NCI-H748 (cell line): ENCODE measurements around the gene FOSL1.

ENCODE experiments used
- DNase-seq: peaks from one replicate; lab custom pipeline; 2025; ENCODE audit not compliant: unreplicated experiment; lab: John Stamatoyannopoulos, UW

Gene FOSL1

DNA sequence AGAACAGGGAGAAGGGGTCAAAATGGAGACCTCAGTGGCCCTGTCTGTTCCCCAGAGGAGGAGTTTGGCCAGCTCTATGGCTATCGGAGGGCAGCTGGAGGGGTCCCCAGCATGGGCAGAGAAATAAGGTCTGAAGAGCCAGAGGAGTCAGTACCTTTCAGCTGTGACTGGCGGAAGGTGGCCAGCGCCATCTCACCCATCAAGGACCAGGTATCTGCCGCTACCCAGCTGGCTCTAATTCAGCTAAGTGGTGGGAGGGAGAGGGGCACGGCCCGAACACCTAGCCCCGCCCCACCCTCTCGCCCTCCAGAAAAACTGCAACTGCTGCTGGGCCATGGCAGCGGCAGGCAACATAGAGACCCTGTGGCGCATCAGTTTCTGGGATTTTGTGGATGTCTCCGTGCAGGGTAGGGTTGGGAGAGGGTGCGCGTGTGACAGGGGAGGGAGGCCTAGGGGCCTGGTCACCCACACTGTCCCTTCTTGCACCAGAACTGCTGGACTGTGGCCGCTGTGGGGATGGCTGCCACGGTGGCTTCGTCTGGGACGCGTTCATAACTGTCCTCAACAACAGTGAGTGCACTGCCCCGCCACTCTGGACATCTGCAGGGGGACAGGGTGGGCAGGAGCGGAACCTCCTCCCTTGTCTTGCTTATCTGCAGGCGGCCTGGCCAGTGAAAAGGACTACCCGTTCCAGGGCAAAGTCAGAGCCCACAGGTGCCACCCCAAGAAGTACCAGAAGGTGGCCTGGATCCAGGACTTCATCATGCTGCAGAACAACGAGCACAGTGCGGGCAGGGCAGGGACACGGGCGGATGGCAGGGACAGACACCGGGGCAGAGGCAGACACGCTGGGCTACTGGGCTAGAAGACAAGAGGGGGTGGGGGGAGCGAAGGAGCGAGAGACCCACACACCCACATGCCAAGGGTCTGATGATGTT, 17.8 kb downstream of the FOSL1 start:
- no peak for DNase-seq

GRCh38 chr11:65880844-65881421, 19.3 kb downstream of the FOSL1 start:
- no peak for DNase-seq

DNA sequence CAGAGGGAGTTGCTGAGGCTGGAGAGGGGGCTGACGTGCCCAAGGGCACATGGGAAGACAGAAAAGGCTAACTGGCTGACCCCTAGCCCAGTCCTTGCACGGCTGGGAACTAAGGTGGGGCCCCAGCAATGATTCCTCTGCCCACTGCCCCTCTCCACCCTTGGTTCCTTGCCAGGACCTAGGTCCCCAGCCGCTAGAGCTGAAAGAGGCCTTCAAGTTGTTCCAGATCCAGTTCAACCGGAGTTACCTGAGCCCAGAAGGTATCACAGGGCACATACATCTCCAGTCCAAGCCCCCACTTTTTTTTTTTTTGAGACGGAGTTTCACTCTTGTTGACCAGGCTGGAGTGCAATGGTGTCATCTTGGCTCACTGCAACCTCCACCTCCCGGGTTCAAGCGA, 20.2 kb downstream of the FOSL1 start:
- no peak for DNase-seq

- DNase-seq = no peak
Measured at GRCh38 chr11:65879617-65880016, 20.6 kb downstream of the FOSL1 start, which contains the start of gene CTSW. Gene CTSW, plus strand, starts transcription at chr11:65879837. Its CDS starts 18 bp downstream, at chr11:65879855.

DNA sequence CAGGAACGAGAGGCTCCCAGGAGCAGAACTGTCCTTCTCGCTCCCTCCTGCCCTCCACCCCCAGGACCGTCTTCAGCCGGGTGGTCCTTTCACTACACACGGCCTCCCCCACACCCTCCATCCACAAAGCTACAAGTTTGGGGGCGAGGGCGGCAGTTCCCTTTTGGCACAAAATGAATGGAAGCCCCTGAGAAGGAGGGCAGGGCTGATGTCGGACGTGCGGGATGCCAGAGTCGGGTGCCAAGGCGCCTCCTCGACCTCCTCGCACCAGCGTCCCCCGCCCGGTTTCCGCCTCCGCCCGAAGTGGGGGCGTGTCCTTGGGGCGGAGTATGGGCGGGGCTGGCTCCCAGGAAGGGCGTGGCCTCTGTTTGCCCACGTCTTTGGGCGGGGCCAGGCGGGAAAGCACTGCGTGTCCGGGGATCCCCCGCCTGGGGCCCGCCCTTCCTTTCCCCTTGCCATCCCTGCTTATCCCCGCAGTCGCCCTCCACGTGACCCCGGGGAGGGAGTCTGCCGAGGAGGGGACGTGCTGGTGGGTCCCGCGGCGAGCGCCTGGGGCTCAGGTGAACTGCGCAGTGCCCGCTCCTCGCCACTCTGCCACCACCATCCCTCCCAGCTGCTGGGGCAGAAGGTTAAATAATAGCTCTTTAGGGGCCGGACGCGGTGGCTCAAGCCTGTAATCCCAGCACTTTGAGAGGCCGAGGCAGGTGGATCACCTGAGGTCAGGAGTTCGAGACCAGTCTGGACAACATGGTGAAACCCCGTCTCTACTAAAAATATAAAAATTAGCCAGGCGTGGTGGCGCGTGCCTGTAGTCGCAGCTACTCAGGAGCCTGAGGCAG, 26.7 kb downstream of the FOSL1 start:
- DNase-seq = peak; percentile 90

- peak; percentile 24 for DNase-seq
Measured at GRCh38 chr11:65872586-65873317, 27.4 kb downstream of the FOSL1 start, which contains the start of gene EFEMP2. Gene EFEMP2, minus strand, starts transcription at chr11:65872800. Its CDS starts 446 bp downstream, at chr11:65872354.

GRCh38 chr11:65871811-65872548, 28.2 kb downstream of the FOSL1 start:
- no peak for DNase-seq

DNA sequence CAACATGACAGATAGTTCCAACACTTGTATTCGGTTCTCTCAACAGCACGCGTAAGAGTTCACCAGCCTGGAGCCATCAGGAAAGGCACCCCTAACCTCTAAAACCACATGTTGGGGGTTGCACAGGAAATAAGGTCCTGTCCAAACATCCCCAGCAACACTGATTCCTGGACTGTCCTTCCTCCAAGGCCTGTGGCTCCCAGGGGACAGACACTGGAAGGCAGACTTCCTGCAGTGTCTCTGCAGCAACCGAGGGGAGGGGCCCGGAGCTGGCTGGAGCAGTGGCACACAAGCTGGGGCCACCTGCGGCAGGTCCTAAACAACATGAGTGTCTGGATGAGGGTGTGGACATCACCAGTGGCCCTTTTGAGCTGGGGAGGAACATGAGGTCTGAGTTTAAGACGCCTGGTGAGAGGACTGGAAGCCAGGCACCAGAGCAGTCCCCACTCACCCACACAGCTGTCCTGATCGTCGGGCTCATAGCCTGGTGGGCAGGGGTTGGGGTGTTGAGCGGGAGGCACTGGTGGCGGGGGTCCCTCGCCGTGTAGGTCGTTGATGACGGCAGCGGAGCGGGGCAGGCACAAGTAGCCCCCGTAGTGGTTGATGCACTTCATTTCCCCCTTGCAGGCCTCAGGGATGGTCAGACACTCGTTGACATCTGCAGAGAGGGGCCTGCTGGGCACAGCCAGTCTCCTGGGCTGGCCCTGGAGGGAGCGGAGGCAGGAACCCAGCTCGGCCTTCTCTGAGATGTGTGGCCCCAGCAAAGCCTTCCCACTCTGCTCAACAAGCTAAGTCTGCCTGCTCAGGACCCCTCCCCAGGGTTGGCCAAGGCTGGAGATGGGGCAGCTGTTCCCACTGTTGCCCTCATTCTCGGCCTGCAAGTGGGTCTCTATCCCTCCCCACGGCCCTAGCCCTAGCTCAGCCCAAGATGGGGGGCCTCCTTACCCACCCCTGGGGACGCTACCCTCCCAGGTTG, 29.2 kb downstream of the FOSL1 start:
- DNase-seq = no peak

DNA sequence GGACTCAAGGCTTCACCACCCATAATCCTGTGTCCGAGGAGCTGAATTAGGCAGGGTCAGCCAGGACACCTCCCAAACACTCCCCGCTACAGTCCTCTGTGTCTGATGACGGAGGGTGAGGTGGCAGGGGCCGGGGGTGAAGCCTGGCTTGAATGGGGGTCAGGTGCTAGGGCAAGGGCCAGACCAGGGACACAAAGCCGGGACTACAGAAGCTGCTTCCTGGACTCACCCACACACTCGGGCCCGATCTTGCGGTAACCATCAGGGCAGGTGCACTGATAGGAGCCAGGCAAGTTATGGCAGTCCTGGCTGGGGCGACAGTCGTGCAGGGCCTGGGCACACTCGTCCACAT, 29.9 kb downstream of the FOSL1 start:
- no peak for DNase-seq

DNA sequence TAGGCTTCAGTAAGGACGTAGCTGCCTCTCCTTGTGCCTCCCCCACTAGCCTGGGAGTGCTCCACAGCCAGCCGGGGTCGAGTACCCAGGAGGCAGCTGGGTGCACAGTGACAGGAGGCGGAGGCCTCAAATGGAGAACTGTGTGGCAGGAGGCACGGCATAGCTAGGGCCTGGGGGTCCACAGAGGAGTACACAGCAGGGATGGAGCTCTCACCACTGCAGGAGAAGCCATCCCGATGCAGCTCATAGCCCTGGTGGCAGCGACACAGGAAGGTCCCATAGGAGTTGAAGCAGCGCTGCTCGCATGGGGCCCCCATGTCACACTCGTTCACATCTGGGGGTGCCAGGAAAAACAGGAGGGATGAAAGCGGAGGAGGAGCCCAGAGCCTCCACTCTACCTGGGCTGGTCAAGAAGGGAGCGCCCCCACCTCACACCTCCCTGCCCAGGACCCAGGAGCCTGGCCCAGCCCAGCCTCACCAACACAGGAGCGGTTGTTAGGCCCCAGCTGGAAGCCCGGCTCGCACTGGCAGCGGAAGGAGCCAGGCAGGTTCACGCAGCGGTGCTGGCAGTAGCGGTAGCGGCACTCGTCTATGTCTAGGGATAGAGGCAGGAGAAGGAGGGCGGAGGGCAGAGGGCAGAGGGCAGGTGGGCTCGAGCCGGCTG, 30.4 kb downstream of the FOSL1 start:
- DNase-seq = no peak

GRCh38 chr11:65868907-65869306, 31.3 kb downstream of the FOSL1 start:
- DNase-seq = no peak

DNA sequence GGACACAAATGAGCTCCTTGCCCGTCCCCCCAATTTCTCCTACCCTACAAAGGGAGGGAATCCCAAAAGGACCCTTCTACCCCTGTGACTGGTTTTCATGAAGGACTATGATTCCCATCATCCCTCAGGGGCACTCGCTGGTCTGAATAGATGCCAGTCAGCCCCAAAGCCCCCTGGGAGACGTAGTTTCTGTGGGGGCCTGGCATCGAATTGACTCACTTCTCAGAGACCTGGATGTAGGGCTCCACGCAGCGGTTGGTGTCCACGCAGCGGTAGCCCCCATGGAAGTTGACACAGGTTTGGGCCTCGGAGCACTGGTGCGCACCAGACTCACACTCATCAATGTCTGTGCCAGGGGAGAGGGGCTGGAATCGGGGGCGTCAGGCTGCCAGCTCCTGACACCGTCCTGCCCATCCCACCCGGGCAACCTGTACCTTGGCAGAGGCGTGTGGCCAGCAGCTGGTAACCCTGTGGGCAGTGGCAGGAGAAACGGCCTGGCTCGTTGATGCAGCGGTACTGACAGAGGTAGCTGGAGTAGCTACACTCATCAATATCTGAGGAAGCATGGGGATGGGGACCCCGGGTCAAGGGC, 32.0 kb downstream of the FOSL1 start:
- peak; percentile 52 for DNase-seq

DNA sequence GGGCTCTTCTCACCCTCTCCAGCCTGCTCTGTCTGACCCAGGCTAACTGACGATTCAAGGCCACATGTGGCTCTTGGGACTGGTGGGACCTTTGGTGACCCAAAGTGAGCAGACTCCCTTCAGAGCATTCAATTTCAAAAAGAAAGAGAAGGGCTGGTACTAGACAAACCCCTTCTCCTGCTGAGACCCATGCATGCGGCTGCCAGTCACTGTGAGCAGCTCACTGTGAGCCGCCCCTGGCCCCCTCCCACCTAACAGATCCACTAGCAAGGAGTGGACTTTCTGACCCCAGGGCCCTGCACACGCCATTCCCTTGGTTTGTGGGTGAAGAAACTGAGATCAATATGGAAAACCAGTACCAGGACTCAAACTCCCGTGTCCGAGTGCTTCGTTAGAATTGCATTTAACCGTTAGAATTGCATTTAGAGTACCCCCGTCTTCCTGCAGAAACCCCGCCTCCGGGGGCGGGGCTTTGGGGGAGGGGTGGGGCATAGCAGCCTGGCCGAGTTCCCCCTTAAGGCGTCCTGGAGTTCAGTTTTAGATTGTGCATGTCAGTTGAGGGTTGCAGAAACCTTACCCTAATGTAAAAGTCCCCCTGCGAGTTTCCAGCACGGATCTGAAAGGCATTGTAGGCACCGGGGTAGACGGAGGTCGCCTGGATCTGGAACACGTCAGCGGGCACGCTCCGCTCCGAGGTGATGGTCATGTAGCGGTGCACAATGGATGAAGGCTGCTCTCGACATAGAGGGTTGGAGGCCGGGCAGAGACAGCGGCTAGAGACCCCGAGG, 32.7 kb downstream of the FOSL1 start:
- DNase-seq = no peak

- no peak for DNase-seq
Measured at GRCh38 chr11:65866509-65867283, 33.5 kb downstream of the FOSL1 start.

DNA sequence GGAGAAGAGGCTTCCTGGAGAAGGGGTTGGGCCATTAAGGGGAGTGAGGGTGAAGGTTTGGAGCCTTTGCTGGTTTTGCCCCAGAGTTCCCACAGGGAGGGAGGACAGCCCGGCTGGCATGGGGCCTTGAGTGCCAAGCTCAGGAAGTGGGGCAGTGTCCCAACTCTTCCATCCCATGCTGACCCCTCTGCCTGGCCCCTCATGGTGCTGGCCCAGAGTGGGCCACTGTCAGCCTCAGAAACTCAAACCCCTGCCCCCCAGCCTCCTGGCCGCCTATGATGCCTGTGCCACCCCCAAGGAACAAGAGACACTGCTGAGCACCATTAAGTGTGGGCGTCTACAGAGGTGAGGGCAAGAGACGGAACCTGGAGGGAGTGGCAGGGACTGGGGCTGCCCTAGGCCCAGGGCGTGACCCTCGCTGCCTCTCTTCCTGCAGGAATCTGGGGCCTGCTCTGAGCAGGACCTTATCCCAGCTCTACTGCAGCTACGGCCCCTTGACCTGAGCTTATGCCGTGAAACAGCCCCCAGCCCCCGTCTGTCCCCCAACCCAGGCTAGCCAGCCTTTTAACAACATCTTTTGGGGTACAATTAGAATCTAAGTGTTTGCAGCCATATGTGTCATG, 34.5 kb downstream of the FOSL1 start:
- DNase-seq = no peak
